Heart left ventricle (tissue), 16 donors: ENCODE measurements around the gene ETF1. TPM values are rescaled to one million over a fixed set of nuclear protein-coding genes. Genes with fewer than 3 reads are reported as not detected.

ENCODE experiments used
- ATAC-seq, 4 donors: fragments of 200-7000 bp; cut with Tn5 transposase; one replicate each; pipeline ENCODE4 v1.9.1; 2020 to 2022; ENCODE audit warnings: moderate library complexity in 4 of 4, mild to moderate bottlenecking in 3 of 4, moderate number of reproducible peaks in 1 of 4
- DNase-seq, 5 donors: peaks; one replicate each; pipeline ENCODE4 v3.0.0-alpha.2; 2020
- H3K27ac ChIP-seq, 12 donors: fragments of 200-600 bp; sonication (generic) in 4 of 12; one replicate each; pipeline versions ENCODE4 v1.5.0 to v1.8.0; 2016 to 2022; ENCODE audit warnings: mild to moderate bottlenecking in 2 of 12
- H3K27me3 ChIP-seq, 9 donors: fragments of 200-600 bp; sonication (generic) in 2 of 9; one replicate each; pipeline versions ENCODE4 v1.5.1 to v1.8.0; 2016 to 2022; ENCODE audit warnings: mild to moderate bottlenecking in 3 of 9
- H3K36me3 ChIP-seq, 9 donors: fragments of 200-600 bp; sonication (generic) in 2 of 9; one replicate each; pipeline versions ENCODE4 v1.5.0 to v1.8.0; 2018 to 2022; ENCODE audit warnings: mild to moderate bottlenecking in 2 of 9
- H3K4me1 ChIP-seq, 12 donors: fragments of 200-600 bp; sonication (generic) in 4 of 12; one replicate each; pipeline versions ENCODE4 v1.5.0 to v1.8.0; 2016 to 2022; ENCODE audit warnings: mild to moderate bottlenecking in 3 of 12
- H3K4me3 ChIP-seq, 12 donors: fragments of 200-600 bp; sonication (generic) in 4 of 12; one replicate each; pipeline versions ENCODE4 v1.5.0 to v1.8.0; 2017 to 2022; ENCODE audit warnings: mild to moderate bottlenecking in 9 of 12, moderate library complexity in 4 of 12
- H3K9me3 ChIP-seq, 12 donors: fragments of 200-600 bp; sonication (generic) in 4 of 12; one replicate each; pipeline versions ENCODE4 v1.5.0 to v1.8.0; 2016 to 2022; ENCODE audit warnings: mild to moderate bottlenecking in 1 of 12
- CTCF ChIP-seq, 12 donors: fragments of 200-600 bp; sonication (generic) in 4 of 12; IDR thresholded peaks; one replicate each; pipeline versions ENCODE4 v1.5.0 to v1.8.0; 2018 to 2022; ENCODE audit warnings: antibody characterized with exemption in 12 of 12, mild to moderate bottlenecking in 5 of 12
- POLR2A ChIP-seq, 2 donors: fragments of 450-650 bp; IDR thresholded peaks; one replicate each; pipeline ENCODE4 v1.6.1; 2017; ENCODE audit warnings: antibody characterized with exemption in 2 of 2, mild to moderate bottlenecking in 2 of 2, moderate library complexity in 2 of 2
- WGBS, 4 donors: extraction: QIAGEN DNeasy Blood & Tissue Kit in 2 of 4; methylation state at CpG; one replicate each; pipeline versions ENCODE4 v1.1.5 to v1.1.7; 2013 to 2018; 5-methylcytosine and 5-hydroxymethylcytosine counted together
- intact Hi-C, 10 donors: fragments of 100-400 bp; cut with DNase I; formaldehyde crosslinking; loops; one replicate each; pipeline versions ENCODE4 v1.11.1 to v1.14.2; 2022
- polyA plus RNA-seq, 2 donors: library from polyadenylated mRNA; stranded (reverse); fragments of 200-250 nt; gene quantifications; one replicate each; pipeline ENCODE4 v1.2.3, GENCODE V29; 2013
- total RNA-seq, 9 donors: library from RNA; depleted of rRNA in 2 of 9; stranded (reverse); fragments of >200 nt in 2 of 9; fragmentation: NEBNext Ultra II Directional in 3 of 9; extraction: Animal tissue kit (Norgen Biotek cat#: 25700) in 3 of 9; gene quantifications; one replicate each; pipeline versions ENCODE4 v1.1.0 to v1.2.4, GENCODE V29; 2016 to 2023
- donor health status: ischemic (EF 13 %, LVEDD 7.1; RV severe dilation, severe dysfunction).
- donor health status: healthy with polysubstance abuse.
- donor health status: DM: no; HTN: yes; CAD: no.
- donor health status: DM: no; HTN: no; CAD: no.
- donor health status: ischemic (EF 25% LVEDD 6.9; RV normal size, moderate dysfunction).
- donor health status: ischemic (EF 25% LVEDD 5.7; RV mildly dilated, moderate dysfunction).
- donor health status: healthy.
- donor health status: DM: yes; HTN: yes; CAD: no.
- donor health status: ischemic (EF 35%, LVEDD 5.7; RV mildly dilated, moderate dysfunction).
- donor health status: nonischemic (EF 11% LVEDD 7.7; RV severe dilation, severe dysfunction).
- donor health status: DM: yes; HTN: yes; CAD: no.
- donor health status: PGD.
- donor health status: ischemic (EF 29% LVEDD 5.4; RV normal size, mild dysfunction).
- donor health status: nonischemic (EF 23%, LVEDD 6.1; RV moderate dilation, normal function).

ETF1 gene
- total and polyA plus RNA-seq, 11 donors = 19.0 to 116 (median 81.8) TPM

- ATAC-seq = peak in 2 of 4 donors; percentile 23 to 29
- Histone ChIP-seq H3K27me3 (no peaks in the 10 kb centered on the region), H3K27ac (no peak overlapping the region), H3K9me3 (no peaks in the 10 kb centered on the region), H3K4me1 (peaks cover 0 to 31% (median 0%) of the 10 kb centered on the region in 12 donors), H3K36me3 (peaks cover 3 to 98% (median 97%) of the 10 kb centered on the region in 9 donors), H3K4me3 (no peak overlapping the region)
- intact Hi-C loops = no loop called here
- TF ChIP-seq POLR2A (IDR thresholded peaks at IDR 0.05) = no peak
- no peak for TF ChIP-seq CTCF (IDR thresholded peaks at IDR 0.05)
- DNase-seq = no peak
- WGBS, 4 donors = 67 to 76% (median 72%) methylated on average over 3 of the region's 3 CpGs
Observed at GRCh38 chr5:138563340-138564118, 20.5 kb upstream of the ETF1 start.

- H3K4me1 ChIP-seq = peaks cover 0 to 22% (median 0%) of the 10 kb centered on the region in 12 donors
- no peak for TF ChIP-seq CTCF (IDR thresholded peaks at IDR 0.05)
- TF ChIP-seq POLR2A (IDR thresholded peaks at IDR 0.05) = no peak
- H3K4me3 ChIP-seq = no peak overlapping the region
- no peaks in the 10 kb centered on the region for H3K9me3 ChIP-seq
- H3K27ac ChIP-seq = no peak overlapping the region
- H3K36me3 ChIP-seq = peaks cover 3 to 98% (median 97%) of the 10 kb centered on the region in 9 donors
- WGBS, 4 donors = 94 to 96% (median 95%) methylated on average over 6 of the region's 6 CpGs
- ATAC-seq (no peak), DNase-seq (no peak)
- H3K27me3 ChIP-seq = no peaks in the 10 kb centered on the region
- intact Hi-C loops = no loop called here
Observed at GRCh38 chr5:138560971-138561370, 17.9 kb upstream of the ETF1 start.

GRCh38 chr5:138559937-138560336 lies 16.9 kb upstream of the ETF1 start:
- Histone ChIP-seq H3K27me3 (no peaks in the 10 kb centered on the region), H3K36me3 (peaks cover 0 to 98% (median 97%) of the 10 kb centered on the region in 9 donors), H3K4me1 (peaks cover 0 to 16% (median 0%) of the 10 kb centered on the region in 12 donors), H3K27ac (no peak overlapping the region), H3K4me3 (no peak overlapping the region), H3K9me3 (no peaks in the 10 kb centered on the region)
- DNase-seq = no peak
- WGBS, 4 donors = 77 to 87% (median 86%) methylated on average over 7 of the region's 7 CpGs
- intact Hi-C loops = no loop called here
- TF ChIP-seq POLR2A (IDR thresholded peaks at IDR 0.05) (no peak), CTCF (IDR thresholded peaks at IDR 0.05) (no peak)
- ATAC-seq = no peak

- TF ChIP-seq CTCF (IDR thresholded peaks at IDR 0.05) = no peak
- no peak for TF ChIP-seq POLR2A (IDR thresholded peaks at IDR 0.05)
- Histone ChIP-seq H3K9me3 (no peaks in the 10 kb centered on the region), H3K4me1 (peaks cover 0 to 1% (median 0%) of the 10 kb centered on the region in 12 donors), H3K36me3 (peaks cover 0 to 99% (median 91%) of the 10 kb centered on the region in 9 donors), H3K4me3 (no peak overlapping the region), H3K27ac (no peak overlapping the region), H3K27me3 (no peaks in the 10 kb centered on the region)
- WGBS, 4 donors = 59 to 82% (median 78%) methylated on average over 2 of the region's 2 CpGs
- ATAC-seq = no peak
- no peak for DNase-seq
- intact Hi-C loops = no loop called here
Observed at GRCh38 chr5:138557677-138558076, 14.6 kb upstream of the ETF1 start.
